GM19455 (cell line): ENCODE data around the gene COL23A1.
"Not testable (repeated sequence)": the region's sequence is repeated elsewhere in the genome, so short reads cannot be mapped to it uniquely, and the experiment has no call there.

Experiments used
- ATAC-seq: cut with Tn5 transposase; IDR thresholded peaks from one replicate; pipeline ENCODE4 v1.9.1; 2021; ENCODE audit not compliant: unreplicated experiment

The COL23A1 gene

GRCh38 chr5:178383919-178384815 lies 206.0 kb downstream of the COL23A1 start:
- ATAC-seq = no peak

- no peak for ATAC-seq
Observed at GRCh38 chr5:178383301-178383918, 206.8 kb downstream of the COL23A1 start.

- no peak for ATAC-seq
Observed at GRCh38 chr5:178382754-178383164, 207.4 kb downstream of the COL23A1 start.

- ATAC-seq = no peak
Observed at GRCh38 chr5:178381921-178382695, 208.1 kb downstream of the COL23A1 start.

GRCh38 chr5:178381206-178381605 lies 209.0 kb downstream of the COL23A1 start:
- ATAC-seq = no peak

- ATAC-seq = no peak
Observed at GRCh38 chr5:178380541-178381074, 209.6 kb downstream of the COL23A1 start.

GRCh38 chr5:178380086-178380485 lies 210.1 kb downstream of the COL23A1 start:
- ATAC-seq = no peak

GRCh38 chr5:178378527-178379484 lies 211.4 kb downstream of the COL23A1 start:
- ATAC-seq = no peak

GRCh38 chr5:178377583-178378270 lies 212.5 kb downstream of the COL23A1 start:
- ATAC-seq = no peak

GRCh38 chr5:178376921-178377582 lies 213.1 kb downstream of the COL23A1 start:
- ATAC-seq = no peak

- ATAC-seq = no peak
Observed at GRCh38 chr5:178375348-178375747, 214.8 kb downstream of the COL23A1 start.

GRCh38 chr5:178373711-178374110 lies 216.5 kb downstream of the COL23A1 start:
- no peak for ATAC-seq

GRCh38 chr5:178372142-178372571 lies 218.0 kb downstream of the COL23A1 start:
- no peak for ATAC-seq

GRCh38 chr5:178371362-178372111 lies 218.7 kb downstream of the COL23A1 start:
- ATAC-seq = no peak

- ATAC-seq = no peak
Observed at GRCh38 chr5:178370102-178370501, 220.1 kb downstream of the COL23A1 start.

GRCh38 chr5:178369469-178369868 lies 220.7 kb downstream of the COL23A1 start:
- not testable (repeated sequence) for ATAC-seq

- no peak for ATAC-seq
Observed at GRCh38 chr5:178368716-178369300, 221.4 kb downstream of the COL23A1 start.

- no peak for ATAC-seq
Observed at GRCh38 chr5:178368274-178368673, 221.9 kb downstream of the COL23A1 start.
